Fibroblast of villous mesenchyme (primary cell): ENCODE measurements around the gene PTPRM. TPM values are rescaled to one million over a fixed set of nuclear protein-coding genes. Genes with fewer than 3 reads are reported as not detected.
A peak's percentile ranks its signal among the peaks of the same experiment; 100 is the strongest.

Experiments
- DNase-seq: peaks from one replicate; pipeline ENCODE4 v3.0.0-alpha.2; 2010; ENCODE audit warnings: low read depth
- H3K4me3 ChIP-seq: 2 replicates; pipeline ENCODE4 v1.5.1; 2011; ENCODE audit warnings: low read depth, mild to moderate bottlenecking, low read length
- total RNA-seq: library from RNA; depleted of rRNA; stranded (reverse); fragments of >200 nt; gene quantifications from 2 replicates; pipeline ENCODE4 v1.2.3, GENCODE V29; 2012
- TF ChIP-seq, protein P1 (sequence below): IDR thresholded peaks from 2 replicates; pipeline ENCODE4 v1.5.1; 2012; ENCODE audit warnings: low read depth, mild to moderate bottlenecking, low read length; ENCODE audit not compliant: insufficient read depth

The PTPRM gene
- total RNA-seq, 1 donor, result 56.1 TPM

DNA sequence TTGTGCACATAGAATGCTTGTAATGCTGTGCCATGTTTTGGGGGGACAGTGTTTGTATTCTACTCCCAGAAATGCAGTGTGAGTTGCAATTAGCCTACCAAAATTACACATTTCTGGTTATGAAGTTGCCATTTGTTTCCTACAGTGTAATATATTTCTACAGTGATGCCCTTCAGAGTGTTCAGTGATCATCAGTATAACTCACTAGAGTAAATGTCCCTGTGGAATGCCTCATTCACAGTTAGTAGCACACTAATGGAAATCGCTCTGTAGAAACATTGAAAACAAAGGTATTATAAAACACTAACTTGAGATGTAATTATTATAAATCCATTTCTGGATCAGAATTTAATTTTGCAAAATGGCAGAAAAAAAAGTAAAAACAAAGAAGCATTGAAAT is 498.7 kb downstream of the PTPRM start:
- DNase-seq, result no peak
- TF ChIP-seq, protein P1, sequence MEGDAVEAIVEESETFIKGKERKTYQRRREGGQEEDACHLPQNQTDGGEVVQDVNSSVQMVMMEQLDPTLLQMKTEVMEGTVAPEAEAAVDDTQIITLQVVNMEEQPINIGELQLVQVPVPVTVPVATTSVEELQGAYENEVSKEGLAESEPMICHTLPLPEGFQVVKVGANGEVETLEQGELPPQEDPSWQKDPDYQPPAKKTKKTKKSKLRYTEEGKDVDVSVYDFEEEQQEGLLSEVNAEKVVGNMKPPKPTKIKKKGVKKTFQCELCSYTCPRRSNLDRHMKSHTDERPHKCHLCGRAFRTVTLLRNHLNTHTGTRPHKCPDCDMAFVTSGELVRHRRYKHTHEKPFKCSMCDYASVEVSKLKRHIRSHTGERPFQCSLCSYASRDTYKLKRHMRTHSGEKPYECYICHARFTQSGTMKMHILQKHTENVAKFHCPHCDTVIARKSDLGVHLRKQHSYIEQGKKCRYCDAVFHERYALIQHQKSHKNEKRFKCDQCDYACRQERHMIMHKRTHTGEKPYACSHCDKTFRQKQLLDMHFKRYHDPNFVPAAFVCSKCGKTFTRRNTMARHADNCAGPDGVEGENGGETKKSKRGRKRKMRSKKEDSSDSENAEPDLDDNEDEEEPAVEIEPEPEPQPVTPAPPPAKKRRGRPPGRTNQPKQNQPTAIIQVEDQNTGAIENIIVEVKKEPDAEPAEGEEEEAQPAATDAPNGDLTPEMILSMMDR, result no peak
- no peak overlapping the region for H3K4me3 ChIP-seq

DNA sequence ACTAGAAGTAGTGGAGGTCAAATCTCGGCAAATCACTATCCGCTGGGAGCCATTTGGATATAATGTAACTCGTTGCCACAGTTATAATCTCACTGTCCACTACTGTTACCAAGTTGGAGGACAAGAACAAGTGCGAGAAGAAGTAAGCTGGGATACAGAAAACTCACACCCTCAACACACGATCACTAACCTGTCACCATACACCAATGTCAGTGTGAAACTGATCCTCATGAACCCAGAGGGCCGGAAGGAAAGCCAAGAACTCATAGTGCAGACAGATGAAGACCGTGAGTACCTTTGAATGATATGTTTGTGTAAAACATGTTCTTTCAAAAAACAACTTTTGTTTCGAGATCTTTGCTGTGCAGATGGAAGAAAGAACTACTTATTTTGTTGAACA is 502.6 kb downstream of the PTPRM start:
- DNase-seq, result no peak
- TF ChIP-seq, protein P1, result no peak
- H3K4me3 ChIP-seq, result no peak overlapping the region

DNA sequence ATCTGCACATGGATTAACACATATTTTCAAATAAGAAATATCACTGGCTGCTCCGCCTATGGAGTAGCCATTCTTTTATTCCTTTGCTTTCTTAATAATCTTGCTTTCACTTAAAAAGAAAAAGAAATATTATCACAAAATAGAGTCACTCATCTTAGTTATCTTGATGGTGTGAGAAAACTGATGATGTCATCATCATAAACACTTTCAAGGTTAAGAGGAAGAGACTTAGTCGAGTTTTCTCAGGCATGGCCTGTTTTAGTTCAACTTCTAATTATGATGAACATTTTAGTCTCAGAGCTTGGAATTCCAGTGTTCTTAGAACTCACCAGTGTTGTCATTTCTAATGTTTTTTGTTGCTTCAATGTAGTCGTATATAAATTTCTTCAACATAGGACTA is 506.1 kb downstream of the PTPRM start:
- H3K4me3 ChIP-seq, result no peak overlapping the region
- peak; percentile 21 for DNase-seq
- TF ChIP-seq, protein P1, result no peak

DNA sequence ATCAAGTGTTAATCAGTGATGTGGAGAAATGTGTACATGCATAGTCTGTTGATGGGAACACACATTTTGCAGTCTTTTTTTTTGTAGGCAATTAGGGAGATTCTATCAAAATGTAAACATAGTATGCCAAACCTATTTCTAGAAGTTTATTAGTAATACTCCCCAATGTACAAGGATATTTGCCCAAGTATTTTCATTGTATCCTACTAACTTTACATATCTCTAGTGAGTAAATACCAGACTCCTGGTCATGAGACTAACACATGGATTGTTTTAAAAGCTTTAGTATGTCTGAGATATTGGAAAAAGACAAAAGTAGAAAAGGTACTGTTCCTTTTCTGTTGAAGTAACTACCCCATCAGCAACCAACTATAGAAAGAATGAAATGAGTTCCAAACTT is 513.0 kb downstream of the PTPRM start:
- TF ChIP-seq, protein P1, result no peak
- DNase-seq, result no peak
- H3K4me3 ChIP-seq, result no peak overlapping the region

DNA sequence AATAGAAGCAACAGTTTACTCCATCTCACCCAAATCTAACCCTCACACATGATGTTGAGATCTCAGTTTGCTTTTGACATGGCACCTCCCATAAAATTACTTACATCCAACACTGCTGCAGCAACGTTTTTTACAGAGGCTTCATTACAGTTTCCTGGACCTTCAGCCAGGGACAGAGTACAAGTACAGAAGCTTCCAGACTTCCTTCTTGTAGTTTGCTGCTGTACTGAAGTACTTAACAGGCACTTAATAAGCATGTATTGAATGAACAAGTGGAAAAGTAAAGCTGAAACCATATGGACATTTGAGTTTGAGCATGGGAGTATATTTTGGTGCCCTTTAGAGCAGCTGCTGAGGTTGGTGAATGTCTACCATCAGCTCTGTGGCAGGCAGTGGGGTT is 514.2 kb downstream of the PTPRM start:
- no peak overlapping the region for H3K4me3 ChIP-seq
- no peak for DNase-seq
- TF ChIP-seq, protein P1, result no peak

DNA sequence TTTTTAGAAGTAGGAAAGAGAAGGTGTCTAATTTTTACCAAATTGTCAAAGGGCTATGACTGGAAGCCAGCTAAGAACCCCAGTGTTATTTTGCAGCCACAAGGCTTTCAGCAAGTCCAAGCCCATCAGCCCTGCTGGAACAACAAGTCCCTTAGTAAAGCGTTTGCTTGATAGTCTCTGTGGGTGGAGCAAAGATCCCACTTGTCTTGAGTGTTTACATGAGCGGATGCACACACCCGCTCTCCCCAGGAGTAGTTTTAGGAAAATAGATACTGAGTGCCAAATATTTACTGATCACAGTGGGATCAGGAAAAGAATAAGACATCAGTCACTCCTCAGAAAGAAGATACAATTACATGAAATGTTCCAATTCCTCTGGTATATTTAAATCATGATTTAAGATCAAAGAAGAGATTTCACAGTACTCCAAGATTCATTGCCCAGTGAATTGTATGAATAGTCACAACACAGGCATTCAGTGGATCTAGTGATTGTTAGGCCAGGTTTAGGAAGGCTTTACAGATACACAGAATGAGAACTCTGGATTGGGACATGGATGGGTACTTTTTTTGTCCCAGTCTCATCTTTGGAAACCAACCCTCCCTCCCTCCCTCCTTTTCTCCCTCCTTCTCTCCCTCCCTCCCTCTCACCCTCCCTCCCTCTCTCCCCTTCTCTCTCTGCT is 514.9 kb downstream of the PTPRM start:
- DNase-seq, result no peak
- TF ChIP-seq, protein P1, result no peak

DNA sequence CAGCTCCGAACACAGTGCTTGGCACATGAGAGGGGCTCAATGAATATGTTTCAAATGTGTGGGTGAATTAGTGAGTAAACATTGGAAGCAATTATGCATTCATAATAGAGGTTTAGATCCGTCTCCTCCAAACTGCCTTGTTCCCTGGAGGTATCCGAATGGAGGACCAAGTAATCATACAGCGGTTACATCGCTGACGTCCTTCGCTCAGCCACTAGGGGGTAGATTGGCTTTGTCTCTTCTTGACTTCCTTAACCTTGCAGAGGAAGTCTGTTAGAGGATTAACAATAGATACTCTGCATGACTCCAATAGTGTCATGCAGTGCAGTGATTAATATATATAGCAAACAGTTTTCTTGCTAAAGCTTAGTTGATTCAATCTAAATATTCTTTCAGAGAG is 517.0 kb downstream of the PTPRM start:
- H3K4me3 ChIP-seq, result no peak overlapping the region
- DNase-seq, result peak; percentile 42
- TF ChIP-seq, protein P1, result peak; percentile 70

More for the DNA sequence above, 514.9 kb downstream of the PTPRM start:
- H3K4me3 ChIP-seq, result no peak overlapping the region
